Fibroblast of villous mesenchyme (primary cell): ENCODE results near the gene SMIM14. TPM values are rescaled to one million over a fixed set of nuclear protein-coding genes. Genes with fewer than 3 reads are reported as not detected.

Experiments used
- DNase-seq: peaks from one replicate; pipeline ENCODE4 v3.0.0-alpha.2; 2010; ENCODE audit warnings: low read depth
- H3K4me3 ChIP-seq: 2 replicates; pipeline ENCODE4 v1.5.1; 2011; ENCODE audit warnings: low read depth, mild to moderate bottlenecking, low read length
- total RNA-seq: library from RNA; depleted of rRNA; stranded (reverse); fragments of >200 nt; gene quantifications from 2 replicates; pipeline ENCODE4 v1.2.3, GENCODE V29; 2012
- TF ChIP-seq, protein P1 (sequence below): IDR thresholded peaks from 2 replicates; pipeline ENCODE4 v1.5.1; 2012; ENCODE audit warnings: low read depth, mild to moderate bottlenecking, low read length; ENCODE audit not compliant: insufficient read depth

Gene SMIM14
- total RNA-seq, 1 donor = 29.4 TPM

DNA sequence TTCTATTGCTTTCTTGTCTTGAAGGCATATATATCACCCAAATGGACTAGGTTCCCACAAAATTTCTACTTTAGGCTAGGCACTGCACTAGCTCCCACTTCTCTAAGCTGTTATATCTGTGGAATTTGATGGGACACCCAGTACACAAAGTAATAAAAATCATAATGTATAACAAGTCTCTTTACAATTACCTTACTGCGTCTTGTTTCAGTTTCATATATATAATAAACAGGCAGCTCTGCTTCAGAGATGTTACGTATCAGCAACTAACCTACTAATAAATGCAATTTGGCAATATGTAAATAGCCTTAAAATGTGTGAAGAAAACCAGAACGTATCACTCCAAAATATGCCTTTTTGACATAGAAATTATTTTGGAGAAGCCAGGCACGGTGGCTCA lies 69.5 kb downstream of the SMIM14 start:
- DNase-seq = no peak
- no peak overlapping the region for H3K4me3 ChIP-seq
- TF ChIP-seq, protein P1, sequence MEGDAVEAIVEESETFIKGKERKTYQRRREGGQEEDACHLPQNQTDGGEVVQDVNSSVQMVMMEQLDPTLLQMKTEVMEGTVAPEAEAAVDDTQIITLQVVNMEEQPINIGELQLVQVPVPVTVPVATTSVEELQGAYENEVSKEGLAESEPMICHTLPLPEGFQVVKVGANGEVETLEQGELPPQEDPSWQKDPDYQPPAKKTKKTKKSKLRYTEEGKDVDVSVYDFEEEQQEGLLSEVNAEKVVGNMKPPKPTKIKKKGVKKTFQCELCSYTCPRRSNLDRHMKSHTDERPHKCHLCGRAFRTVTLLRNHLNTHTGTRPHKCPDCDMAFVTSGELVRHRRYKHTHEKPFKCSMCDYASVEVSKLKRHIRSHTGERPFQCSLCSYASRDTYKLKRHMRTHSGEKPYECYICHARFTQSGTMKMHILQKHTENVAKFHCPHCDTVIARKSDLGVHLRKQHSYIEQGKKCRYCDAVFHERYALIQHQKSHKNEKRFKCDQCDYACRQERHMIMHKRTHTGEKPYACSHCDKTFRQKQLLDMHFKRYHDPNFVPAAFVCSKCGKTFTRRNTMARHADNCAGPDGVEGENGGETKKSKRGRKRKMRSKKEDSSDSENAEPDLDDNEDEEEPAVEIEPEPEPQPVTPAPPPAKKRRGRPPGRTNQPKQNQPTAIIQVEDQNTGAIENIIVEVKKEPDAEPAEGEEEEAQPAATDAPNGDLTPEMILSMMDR = no peak

DNA sequence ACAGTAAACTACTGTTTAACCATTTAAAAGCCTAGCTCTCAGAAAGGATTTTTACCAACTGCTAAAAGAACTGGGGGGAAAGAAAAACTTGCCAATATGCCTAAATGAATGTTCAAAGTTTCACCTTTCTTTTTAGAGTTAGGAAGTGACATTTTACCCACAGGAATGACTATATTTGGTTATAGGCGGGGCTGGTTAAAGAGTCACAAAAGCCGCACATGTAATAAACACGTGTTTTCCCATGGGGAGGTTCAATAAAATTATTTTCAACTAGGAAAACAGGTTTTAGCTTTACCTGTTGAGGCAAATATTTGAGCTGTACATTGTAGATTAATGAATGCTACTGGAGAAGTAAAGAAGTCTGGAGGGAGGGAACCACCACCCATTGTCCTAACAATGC lies 69.9 kb downstream of the SMIM14 start:
- DNase-seq = no peak
- TF ChIP-seq, protein P1 = no peak

DNA sequence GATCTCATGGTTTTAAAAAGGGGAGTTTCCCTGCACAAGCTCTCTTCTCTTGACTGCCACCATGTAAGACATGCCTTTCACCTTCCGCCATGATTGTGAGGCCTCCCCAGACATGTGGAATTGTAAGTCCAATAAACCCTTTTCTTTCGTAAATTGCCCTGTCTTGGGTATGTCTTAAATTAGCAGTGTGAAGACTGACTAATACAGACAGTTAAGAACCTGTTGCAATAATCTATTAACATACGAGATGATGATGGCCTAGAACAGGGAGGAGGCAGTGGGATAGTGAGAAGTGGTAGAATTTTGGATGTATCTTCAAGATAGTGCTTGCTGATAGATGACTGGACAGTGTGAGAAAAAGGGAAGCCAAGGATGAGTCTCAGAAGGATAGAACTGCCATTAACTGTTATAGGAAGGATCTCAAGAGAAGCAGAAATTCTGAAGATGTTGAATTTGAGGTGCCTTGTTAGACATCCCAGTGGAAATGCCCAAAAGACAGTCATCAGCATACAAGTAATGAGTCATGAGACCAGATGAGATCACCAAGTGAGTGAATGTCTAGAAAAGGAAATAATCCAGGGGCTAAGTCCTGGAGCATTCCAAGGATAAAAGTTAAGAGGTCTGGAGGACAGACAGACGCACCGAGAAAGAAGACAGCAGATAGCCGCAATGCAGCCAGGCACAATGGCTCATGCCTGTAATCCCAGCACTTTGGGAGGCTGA lies 72.6 kb downstream of the SMIM14 start:
- DNase-seq = peak; percentile 88
- TF ChIP-seq, protein P1 = no peak
- H3K4me3 ChIP-seq = no peak overlapping the region

More for the DNA sequence above, 69.9 kb downstream of the SMIM14 start:
- no peak overlapping the region for H3K4me3 ChIP-seq

DNA sequence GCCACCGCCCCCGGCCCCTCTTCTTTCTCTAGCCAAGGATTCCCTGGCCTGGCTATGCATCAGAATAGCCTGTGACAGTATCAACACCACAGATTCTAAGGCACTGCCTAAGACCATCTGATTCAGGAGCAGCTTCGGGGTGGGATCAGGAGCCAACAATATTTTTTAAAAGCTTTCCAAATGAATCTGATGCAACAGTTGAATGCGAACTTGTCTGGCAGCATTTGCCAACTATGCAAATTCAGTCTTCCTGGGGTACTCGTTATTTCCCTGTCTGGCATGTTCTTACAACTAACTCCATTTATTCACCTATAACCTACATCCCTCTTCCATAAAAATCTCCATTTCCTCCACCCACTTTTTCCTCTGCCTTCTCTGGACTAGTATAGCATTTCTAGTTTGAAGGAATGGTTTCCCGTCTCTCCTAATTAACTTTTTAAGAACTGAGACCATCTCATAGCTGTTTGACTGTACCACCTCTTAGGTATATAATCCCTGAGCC lies 75.3 kb downstream of the SMIM14 start:
- no peak for DNase-seq
- TF ChIP-seq, protein P1 = no peak

DNA sequence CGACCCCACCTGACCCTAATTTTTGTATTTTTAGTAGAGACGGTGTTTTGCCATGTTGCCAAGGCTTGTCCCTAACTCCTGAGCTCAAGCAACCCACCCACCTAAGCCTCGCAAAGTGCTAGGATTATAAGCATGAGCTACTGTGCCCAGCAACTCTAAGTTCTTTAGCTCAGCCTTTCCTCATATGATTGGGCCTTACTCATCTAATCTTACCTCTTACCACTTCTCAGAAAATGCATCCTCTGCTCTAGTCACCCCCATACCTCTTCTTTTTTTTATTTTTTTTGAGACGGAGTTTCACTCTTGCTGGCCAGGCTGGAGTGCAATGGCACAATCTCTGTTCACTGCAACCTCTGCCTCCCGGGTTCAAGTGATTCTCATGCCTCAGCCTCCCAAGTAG lies 75.9 kb downstream of the SMIM14 start:
- TF ChIP-seq, protein P1 = no peak
- no peak overlapping the region for H3K4me3 ChIP-seq
- no peak for DNase-seq

More for the DNA sequence above, 75.3 kb downstream of the SMIM14 start:
- no peak overlapping the region for H3K4me3 ChIP-seq

DNA sequence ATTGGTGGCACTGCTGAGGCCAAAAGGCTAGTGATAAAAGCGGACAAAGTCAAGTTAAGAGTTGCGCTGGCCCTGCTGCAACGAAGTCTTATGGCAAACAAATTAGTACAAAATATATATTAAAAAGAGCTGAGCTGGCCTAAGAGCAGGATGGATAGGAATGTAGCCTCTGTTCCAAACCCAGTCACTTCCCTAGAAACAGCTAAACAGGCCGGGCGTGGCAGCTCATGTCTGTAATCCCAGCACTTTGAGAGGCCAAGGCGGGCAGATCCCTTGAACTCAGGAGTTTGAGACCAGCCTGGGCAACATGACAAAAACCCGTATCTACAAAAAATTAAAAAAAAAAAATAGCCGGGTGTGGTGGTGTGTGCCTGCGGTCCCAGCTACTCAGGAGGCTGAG lies 79.0 kb downstream of the SMIM14 start:
- TF ChIP-seq, protein P1 = no peak
- DNase-seq = peak; percentile 48
- no peak overlapping the region for H3K4me3 ChIP-seq

DNA sequence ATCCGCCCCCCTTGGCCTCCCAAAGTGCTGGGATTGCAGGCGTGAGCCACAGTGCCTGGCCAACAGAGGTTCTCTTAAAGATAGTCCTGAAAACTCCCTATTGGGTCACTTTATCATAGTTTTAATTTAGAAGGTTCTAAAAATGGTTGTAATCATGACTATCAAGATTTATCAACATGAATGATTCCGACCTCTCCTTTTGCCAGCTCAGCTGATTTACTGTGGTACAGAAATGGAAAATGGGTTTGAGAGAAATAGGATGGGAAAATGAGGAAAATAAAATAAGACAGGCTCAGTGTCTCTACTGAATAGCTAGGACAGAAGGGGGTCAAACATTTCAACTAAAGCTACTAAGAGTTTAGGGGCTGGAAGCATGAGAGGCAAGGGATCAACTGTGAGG lies 83.2 kb downstream of the SMIM14 start:
- H3K4me3 ChIP-seq = no peak overlapping the region
- DNase-seq = no peak
- TF ChIP-seq, protein P1 = no peak
